ENCODE results near the gene SND1. TPM values are rescaled to one million over a fixed set of nuclear protein-coding genes. Genes with fewer than 3 reads are reported as not detected.
"Not testable (repeated sequence)": the region's sequence is repeated elsewhere in the genome, so short reads cannot be mapped to it uniquely, and the experiment has no call there.

SND1 gene
- total and polyA plus RNA-seq, 2 donors (not counting 1 experiment from before 2014, with no cell fraction given), result 44.4 to 165 TPM

GRCh38 chr7:127962589-127963361 is 310.8 kb downstream of the SND1 start:
- H4K20me1 ChIP-seq (ENCODE audit: control insufficient read depth, insufficient read depth, low read length, poor library complexity, severe bottlenecking), result no peaks in the 10 kb centered on the region
- ATAC-seq (ENCODE audit: low read depth), result no peak
- DNase-seq, result no peak
- no peak overlapping the region for H3K9ac ChIP-seq (ENCODE audit: low read length)
- H3K27ac Mint-ChIP-seq, result no peak overlapping the region
- ChIA-PET CTCF (no interaction called here), POLR2A (no interaction called here)
- intact Hi-C loops (cut with micrococcal nuclease), result no loop called here
- peaks cover 9% of the 10 kb centered on the region for H3K79me2 ChIP-seq (ENCODE audit: control insufficient read depth, insufficient read depth, low read length)
- TF ChIP-seq EZH2 (IDR thresholded peaks at IDR 0.05; ENCODE audit: borderline replicate concordance, insufficient read depth, low read depth, low read length, poor library complexity, severe bottlenecking), result no peak
- TF ChIP-seq, protein P1, sequence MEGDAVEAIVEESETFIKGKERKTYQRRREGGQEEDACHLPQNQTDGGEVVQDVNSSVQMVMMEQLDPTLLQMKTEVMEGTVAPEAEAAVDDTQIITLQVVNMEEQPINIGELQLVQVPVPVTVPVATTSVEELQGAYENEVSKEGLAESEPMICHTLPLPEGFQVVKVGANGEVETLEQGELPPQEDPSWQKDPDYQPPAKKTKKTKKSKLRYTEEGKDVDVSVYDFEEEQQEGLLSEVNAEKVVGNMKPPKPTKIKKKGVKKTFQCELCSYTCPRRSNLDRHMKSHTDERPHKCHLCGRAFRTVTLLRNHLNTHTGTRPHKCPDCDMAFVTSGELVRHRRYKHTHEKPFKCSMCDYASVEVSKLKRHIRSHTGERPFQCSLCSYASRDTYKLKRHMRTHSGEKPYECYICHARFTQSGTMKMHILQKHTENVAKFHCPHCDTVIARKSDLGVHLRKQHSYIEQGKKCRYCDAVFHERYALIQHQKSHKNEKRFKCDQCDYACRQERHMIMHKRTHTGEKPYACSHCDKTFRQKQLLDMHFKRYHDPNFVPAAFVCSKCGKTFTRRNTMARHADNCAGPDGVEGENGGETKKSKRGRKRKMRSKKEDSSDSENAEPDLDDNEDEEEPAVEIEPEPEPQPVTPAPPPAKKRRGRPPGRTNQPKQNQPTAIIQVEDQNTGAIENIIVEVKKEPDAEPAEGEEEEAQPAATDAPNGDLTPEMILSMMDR (IDR thresholded peaks at IDR 0.05), result no peak
- no CpG with 5 or more reads among the region's 5 CpGs for WGBS (ENCODE audit: insufficient coverage)
- no peaks in the 10 kb centered on the region for H3K27me3 Mint-ChIP-seq
- peaks cover 2% of the 10 kb centered on the region for H3K9me3 Mint-ChIP-seq (ENCODE audit: insufficient read depth)
- H3K4me1 Mint-ChIP-seq, result peaks cover 11% of the 10 kb centered on the region
- peaks cover 0 to 22% of the 10 kb centered on the region in 2 experiments for H3K36me3 ChIP-seq (replicated peaks in 1 of 2; ENCODE audit: control extremely low read depth in 1 of 2, control insufficient read depth in 1 of 2, extremely low read depth in 1 of 2, insufficient read depth in 2 of 2, low read length in 1 of 2)
- H3K4me1 ChIP-seq (ENCODE audit: control insufficient read depth in 2 of 2, insufficient read depth in 2 of 2, low read length in 2 of 2), result no peaks in the 10 kb centered on the region
- H3K27ac ChIP-seq (ENCODE audit: low read length in 2 of 2), result no peak overlapping the region
- H3K4me2 ChIP-seq (replicated peaks; ENCODE audit: low read depth, low read length, poor library complexity, severe bottlenecking), result no peak overlapping the region
- no peak overlapping the region for H2AFZ ChIP-seq (ENCODE audit: insufficient read depth, low read depth, low read length, poor library complexity, severe bottlenecking)
- no peak overlapping the region for H3K4me3 Mint-ChIP-seq
- no peaks in the 10 kb centered on the region for H3K27me3 ChIP-seq (replicated peaks in 1 of 4; ENCODE audit: control extremely low read depth in 1 of 4, control insufficient read depth in 3 of 4, insufficient read depth in 4 of 4, low read length in 3 of 4)
- no peaks in the 10 kb centered on the region for H3K9me3 ChIP-seq (ENCODE audit: control extremely low read depth in 1 of 3, control insufficient read depth in 2 of 3, insufficient read depth in 1 of 3, low read length in 2 of 3)
- H3K4me3 ChIP-seq (ENCODE audit: control extremely low read depth in 1 of 5, extremely low read depth in 1 of 5, insufficient read depth in 1 of 5, low read depth in 2 of 5, low read length in 4 of 5), result no peak overlapping the region

GRCh38 chr7:127963850-127964249 is 311.9 kb downstream of the SND1 start:
- H3K9me3 ChIP-seq (ENCODE audit: control extremely low read depth in 1 of 3, control insufficient read depth in 2 of 3, insufficient read depth in 1 of 3, low read length in 2 of 3); H3K9ac ChIP-seq (ENCODE audit: low read length); DNase-seq; H3K27me3 ChIP-seq (replicated peaks in 1 of 4; ENCODE audit: control extremely low read depth in 1 of 4, control insufficient read depth in 3 of 4, insufficient read depth in 4 of 4, low read length in 3 of 4); H3K4me3 Mint-ChIP-seq; ATAC-seq (ENCODE audit: low read depth); H4K20me1 ChIP-seq (ENCODE audit: control insufficient read depth, insufficient read depth, low read length, poor library complexity, severe bottlenecking); H3K4me1 ChIP-seq (ENCODE audit: control insufficient read depth in 2 of 2, insufficient read depth in 2 of 2, low read length in 2 of 2); H3K4me3 ChIP-seq (ENCODE audit: control extremely low read depth in 1 of 5, extremely low read depth in 1 of 5, insufficient read depth in 1 of 5, low read depth in 2 of 5, low read length in 4 of 5); H3K27ac ChIP-seq (ENCODE audit: low read length in 2 of 2); intact Hi-C loops (cut with micrococcal nuclease); H3K79me2 ChIP-seq (ENCODE audit: control insufficient read depth, insufficient read depth, low read length); H3K9me3 Mint-ChIP-seq (ENCODE audit: insufficient read depth); H2AFZ ChIP-seq (ENCODE audit: insufficient read depth, low read depth, low read length, poor library complexity, severe bottlenecking); POLR2A ChIA-PET; H3K27me3 Mint-ChIP-seq; CTCF ChIA-PET; H3K27ac Mint-ChIP-seq; H3K4me2 ChIP-seq (replicated peaks; ENCODE audit: low read depth, low read length, poor library complexity, severe bottlenecking): not testable (repeated sequence)
- peaks cover 11% of the 10 kb centered on the region for H3K4me1 Mint-ChIP-seq
- WGBS (ENCODE audit: insufficient coverage), result no CpG with 5 or more reads among the region's 1 CpG
- peaks cover 0 to 14% of the 10 kb centered on the region in 2 experiments for H3K36me3 ChIP-seq (replicated peaks in 1 of 2; ENCODE audit: control extremely low read depth in 1 of 2, control insufficient read depth in 1 of 2, extremely low read depth in 1 of 2, insufficient read depth in 2 of 2, low read length in 1 of 2)

Measured in B cell (primary cell).